ENCODE measurements around the gene MCOLN2.

GRCh38 chr1:84941843-84942242 lies 55.1 kb downstream of the MCOLN2 start:
- no peak for TF ChIP-seq CTCF (conservative IDR thresholded peaks at IDR 0.05)
- no peak for TF ChIP-seq EZH2 (IDR thresholded peaks at IDR 0.05; ENCODE audit: low read depth)

Data from PC-9 (cell line).